Heart left ventricle (tissue), 16 donors: Measurements from ENCODE around the gene EEF1AKMT4. TPM values are rescaled to one million over a fixed set of nuclear protein-coding genes. Genes with fewer than 3 reads are reported as not detected.
A peak's percentile ranks its signal among the peaks of the same experiment; 100 is the strongest.

Source experiments
- ATAC-seq, 4 donors: fragments of 200-7000 bp; cut with Tn5 transposase; one replicate each; pipeline ENCODE4 v1.9.1; 2020 to 2022; ENCODE audit warnings: moderate library complexity in 4 of 4, mild to moderate bottlenecking in 3 of 4, moderate number of reproducible peaks in 1 of 4
- DNase-seq, 5 donors: peaks; one replicate each; pipeline ENCODE4 v3.0.0-alpha.2; 2020
- H3K27ac ChIP-seq, 12 donors: fragments of 200-600 bp; sonication (generic) in 4 of 12; one replicate each; pipeline versions ENCODE4 v1.5.0 to v1.8.0; 2016 to 2022; ENCODE audit warnings: mild to moderate bottlenecking in 2 of 12
- H3K27me3 ChIP-seq, 9 donors: fragments of 200-600 bp; sonication (generic) in 2 of 9; one replicate each; pipeline versions ENCODE4 v1.5.1 to v1.8.0; 2016 to 2022; ENCODE audit warnings: mild to moderate bottlenecking in 3 of 9
- H3K36me3 ChIP-seq, 9 donors: fragments of 200-600 bp; sonication (generic) in 2 of 9; one replicate each; pipeline versions ENCODE4 v1.5.0 to v1.8.0; 2018 to 2022; ENCODE audit warnings: mild to moderate bottlenecking in 2 of 9
- H3K4me1 ChIP-seq, 12 donors: fragments of 200-600 bp; sonication (generic) in 4 of 12; one replicate each; pipeline versions ENCODE4 v1.5.0 to v1.8.0; 2016 to 2022; ENCODE audit warnings: mild to moderate bottlenecking in 3 of 12
- H3K4me3 ChIP-seq, 12 donors: fragments of 200-600 bp; sonication (generic) in 4 of 12; one replicate each; pipeline versions ENCODE4 v1.5.0 to v1.8.0; 2017 to 2022; ENCODE audit warnings: mild to moderate bottlenecking in 9 of 12, moderate library complexity in 4 of 12
- H3K9me3 ChIP-seq, 12 donors: fragments of 200-600 bp; sonication (generic) in 4 of 12; one replicate each; pipeline versions ENCODE4 v1.5.0 to v1.8.0; 2016 to 2022; ENCODE audit warnings: mild to moderate bottlenecking in 1 of 12
- CTCF ChIP-seq, 12 donors: fragments of 200-600 bp; sonication (generic) in 4 of 12; IDR thresholded peaks; one replicate each; pipeline versions ENCODE4 v1.5.0 to v1.8.0; 2018 to 2022; ENCODE audit warnings: antibody characterized with exemption in 12 of 12, mild to moderate bottlenecking in 5 of 12
- POLR2A ChIP-seq, 2 donors: fragments of 450-650 bp; IDR thresholded peaks; one replicate each; pipeline ENCODE4 v1.6.1; 2017; ENCODE audit warnings: antibody characterized with exemption in 2 of 2, mild to moderate bottlenecking in 2 of 2, moderate library complexity in 2 of 2
- WGBS, 4 donors: extraction: QIAGEN DNeasy Blood & Tissue Kit in 2 of 4; methylation state at CpG; one replicate each; pipeline versions ENCODE4 v1.1.5 to v1.1.7; 2013 to 2018; 5-methylcytosine and 5-hydroxymethylcytosine counted together
- intact Hi-C, 10 donors: fragments of 100-400 bp; cut with DNase I; formaldehyde crosslinking; loops; one replicate each; pipeline versions ENCODE4 v1.11.1 to v1.14.2; 2022
- polyA plus RNA-seq, 2 donors: library from polyadenylated mRNA; stranded (reverse); fragments of 200-250 nt; gene quantifications; one replicate each; pipeline ENCODE4 v1.2.3, GENCODE V29; 2013
- total RNA-seq, 9 donors: library from RNA; depleted of rRNA in 2 of 9; stranded (reverse); fragments of >200 nt in 2 of 9; fragmentation: NEBNext Ultra II Directional in 3 of 9; extraction: Animal tissue kit (Norgen Biotek cat#: 25700) in 3 of 9; gene quantifications; one replicate each; pipeline versions ENCODE4 v1.1.0 to v1.2.4, GENCODE V29; 2016 to 2023
- donor health status: ischemic (EF 13 %, LVEDD 7.1; RV severe dilation, severe dysfunction).
- donor health status: healthy with polysubstance abuse.
- donor health status: DM: no; HTN: yes; CAD: no.
- donor health status: DM: no; HTN: no; CAD: no.
- donor health status: ischemic (EF 25% LVEDD 6.9; RV normal size, moderate dysfunction).
- donor health status: ischemic (EF 25% LVEDD 5.7; RV mildly dilated, moderate dysfunction).
- donor health status: healthy.
- donor health status: DM: yes; HTN: yes; CAD: no.
- donor health status: ischemic (EF 35%, LVEDD 5.7; RV mildly dilated, moderate dysfunction).
- donor health status: nonischemic (EF 11% LVEDD 7.7; RV severe dilation, severe dysfunction).
- donor health status: DM: yes; HTN: yes; CAD: no.
- donor health status: PGD.
- donor health status: ischemic (EF 29% LVEDD 5.4; RV normal size, mild dysfunction).
- donor health status: nonischemic (EF 23%, LVEDD 6.1; RV moderate dilation, normal function).

The EEF1AKMT4 gene
- total and polyA plus RNA-seq, 11 donors = 0.66 to 16.7 (median 2.1) TPM

DNA sequence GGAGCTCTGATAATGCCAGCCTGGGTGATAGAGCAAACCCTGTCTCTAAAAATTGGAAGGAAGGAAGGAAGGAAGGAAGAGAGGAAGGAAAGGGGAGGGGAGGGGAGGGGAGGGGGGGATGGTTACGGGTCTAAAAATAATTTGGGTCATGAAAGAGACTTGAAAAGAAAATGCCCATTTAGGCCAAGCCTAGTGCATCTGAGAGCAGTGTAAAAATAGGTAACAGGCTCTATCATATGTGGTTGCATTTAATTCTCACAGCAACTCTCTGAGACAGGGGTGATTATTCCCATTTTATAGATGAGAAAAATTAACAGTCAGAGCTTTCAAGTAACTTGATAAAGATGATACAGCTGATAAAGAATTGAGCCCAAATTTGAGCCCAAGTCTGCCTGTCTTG is 22.8 kb downstream of the EEF1AKMT4 start:
- Histone ChIP-seq H3K27me3 (peaks cover 9 to 55% (median 13%) of the 10 kb centered on the region in 9 donors), H3K27ac (no peak overlapping the region), H3K9me3 (no peaks in the 10 kb centered on the region), H3K4me1 (peaks cover 0 to 9% (median 0%) of the 10 kb centered on the region in 12 donors), H3K36me3 (no peaks in the 10 kb centered on the region), H3K4me3 (no peak overlapping the region)
- no peak for ATAC-seq
- no peak for DNase-seq
- intact Hi-C loops = no loop called here
- TF ChIP-seq POLR2A (IDR thresholded peaks at IDR 0.05) (no peak), CTCF (IDR thresholded peaks at IDR 0.05) (no peak)
- WGBS, 4 donors = 22 to 49% (median 31%) methylated on average over 1 of the region's 1 CpG

GRCh38 chr3:184275381-184275701 is 25.9 kb downstream of the EEF1AKMT4 start:
- H3K9me3 ChIP-seq = no peaks in the 10 kb centered on the region
- 67 to 72% (median 70%) methylated on average over 12 of the region's 12 CpGs for WGBS, 4 donors
- intact Hi-C loops = no loop called here
- no peak for TF ChIP-seq CTCF (IDR thresholded peaks at IDR 0.05)
- no peak for TF ChIP-seq POLR2A (IDR thresholded peaks at IDR 0.05)
- peaks cover 7 to 44% (median 13%) of the 10 kb centered on the region in 9 donors for H3K27me3 ChIP-seq
- DNase-seq (no peak), ATAC-seq (peak in 1 of 4 donors; percentile 12)
- H3K4me1 ChIP-seq = peaks cover 0 to 9% (median 0%) of the 10 kb centered on the region in 12 donors
- H3K27ac ChIP-seq = no peak overlapping the region
- H3K36me3 ChIP-seq = no peaks in the 10 kb centered on the region
- H3K4me3 ChIP-seq = no peak overlapping the region

- DNase-seq = no peak
Measured at GRCh38 chr3:184275961-184276910, 26.8 kb downstream of the EEF1AKMT4 start, which contains the start of gene ECE2. ECE2 (plus strand) TSS chr3:184276022; CDS start chr3:184276154, 132 bp downstream.

More at GRCh38 chr3:184275961-184276910, 26.8 kb downstream of the EEF1AKMT4 start, which contains the start of gene ECE2:
- Histone ChIP-seq H3K4me1 (peaks cover 0 to 9% (median 0%) of the 10 kb centered on the region in 12 donors), H3K9me3 (no peaks in the 10 kb centered on the region), H3K27ac (no peak within 1 kb of the TSS), H3K4me3 (peak within 1 kb of the TSS in 3 of 12 donors; percentile 6 to 39 (median 28)), H3K36me3 (no peaks in the 10 kb centered on the region), H3K27me3 (peaks cover 7 to 43% (median 13%) of the 10 kb centered on the region in 9 donors)
- no peak for TF ChIP-seq CTCF (IDR thresholded peaks at IDR 0.05)
- no peak for TF ChIP-seq POLR2A (IDR thresholded peaks at IDR 0.05)
- intact Hi-C loops = no loop called here
- 8 to 20% (median 12%) methylated on average over 26 to 65 of the region's 65 CpGs for WGBS, 4 donors
- ATAC-seq = peak in 2 of 4 donors; percentile 41 to 68
